Natural killer cell (primary cell): ENCODE measurements around the gene POLR3B. TPM values are rescaled to one million over a fixed set of nuclear protein-coding genes. Genes with fewer than 3 reads are reported as not detected.

Source experiments
- ATAC-seq, 3 donors: fragments of 150-1000 bp in 2 of 3; fragments of 200-7000 bp in 1 of 3; cut with Tn5 transposase; 1 replicate in 1 of 3; 2 replicates in 2 of 3; pipeline ENCODE4 v1.10.0; 2021; ENCODE audit warnings: mild to moderate bottlenecking in 2 of 3, moderate library complexity in 2 of 3
- DNase-seq, 2 donors: peaks; one replicate each; pipeline versions ENCODE4 v3.0.0 to v3.0.0-alpha.2; 2013 to 2021; ENCODE audit warnings: mixed read lengths in 1 of 2
- H3K27ac ChIP-seq: one replicate; pipeline ENCODE4 v1.5.1; 2013; ENCODE audit warnings: mild to moderate bottlenecking, low read length
- H3K27me3 ChIP-seq: one replicate; pipeline ENCODE4 v1.6.1; 2013; ENCODE audit warnings: low read length; ENCODE audit not compliant: control insufficient read depth, insufficient read depth
- H3K36me3 ChIP-seq: one replicate; pipeline ENCODE4 v1.6.1; 2013; ENCODE audit warnings: low read length; ENCODE audit not compliant: control insufficient read depth, insufficient read depth
- H3K4me1 ChIP-seq: one replicate; pipeline ENCODE4 v1.6.1; 2013; ENCODE audit warnings: low read length; ENCODE audit not compliant: control insufficient read depth, insufficient read depth
- H3K4me3 ChIP-seq: one replicate; pipeline ENCODE4 v1.5.1; 2013; ENCODE audit warnings: low read length
- H3K9me3 ChIP-seq: one replicate; pipeline ENCODE4 v1.6.1; 2013; ENCODE audit warnings: low read length; ENCODE audit not compliant: control insufficient read depth, insufficient read depth
- H3K27ac Mint-ChIP-seq, 2 donors: one replicate each; pipeline ENCODE4 v1.8.0; 2022; ENCODE audit warnings: mild to moderate bottlenecking in 2 of 2, mixed read lengths in 2 of 2, moderate library complexity in 1 of 2
- H3K27me3 Mint-ChIP-seq, 2 donors: one replicate each; pipeline ENCODE4 v1.8.0; 2022; ENCODE audit warnings: low read depth in 2 of 2, mixed read lengths in 2 of 2
- H3K36me3 Mint-ChIP-seq: one replicate; pipeline ENCODE4 v1.8.0; 2022; ENCODE audit warnings: mixed read lengths
- H3K4me1 Mint-ChIP-seq, 2 donors: one replicate each; pipeline ENCODE4 v1.8.0; 2022; ENCODE audit warnings: mixed read lengths in 2 of 2
- H3K4me3 Mint-ChIP-seq: one replicate; pipeline ENCODE4 v1.8.0; 2022; ENCODE audit warnings: mild to moderate bottlenecking, moderate library complexity, mixed read lengths
- H3K9me3 Mint-ChIP-seq, 2 donors: one replicate each; pipeline ENCODE4 v1.8.0; 2022; ENCODE audit warnings: mixed read lengths in 2 of 2
- CTCF ChIP-seq: fragments of 200-600 bp; IDR thresholded peaks from one replicate; pipeline ENCODE4 v1.8.0; 2022; ENCODE audit warnings: antibody characterized with exemption
- WGBS: methylation state at CpG from one replicate; pipeline ENCODE4 v1.1.7; 2013; ENCODE audit warnings: missing lambda C conversion rate; ENCODE audit not compliant: insufficient coverage; 5-methylcytosine and 5-hydroxymethylcytosine counted together
- intact Hi-C: fragments of 100-400 bp; cut with micrococcal nuclease; formaldehyde crosslinking; loops from one replicate; pipeline ENCODE4 v1.14.2; 2022
- total RNA-seq, 4 donors: library from RNA; stranded (reverse); fragments of 120-200 nt in 1 of 4; gene quantifications; one replicate each; pipeline versions ENCODE4 v1.2.3 to v1.2.4, GENCODE V29; 2013 to 2022

POLR3B gene
- total RNA-seq, 3 donors from 2014 or later (not counting 1 experiment from before 2014, with no cell fraction given), result 3.8 to 8.1 (median 5.4) TPM

DNA sequence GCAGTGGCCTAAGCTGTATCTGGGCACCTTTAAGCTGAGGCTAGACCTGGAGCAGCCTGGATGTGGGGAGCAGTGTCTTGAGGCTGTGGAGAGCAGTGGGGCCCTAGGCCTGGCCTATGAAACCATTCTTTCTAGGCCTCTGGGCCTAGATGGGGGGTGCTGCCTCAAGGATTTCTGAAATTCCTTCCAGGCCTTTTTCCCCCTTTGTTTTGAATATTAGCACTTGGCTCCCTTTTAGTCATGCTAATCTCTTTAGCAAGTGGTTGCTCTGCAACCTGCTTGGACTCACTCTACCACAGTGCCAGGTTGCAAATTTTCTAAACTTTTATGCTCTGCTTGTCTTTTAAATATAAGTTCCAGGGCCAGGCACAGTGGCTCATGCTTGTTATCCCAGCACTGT lies 183.7 kb downstream of the POLR3B start:
- no peak overlapping the region for H3K27ac Mint-ChIP-seq
- Histone ChIP-seq H3K9me3 (peaks cover 13% of the 10 kb centered on the region), H3K27me3 (no peaks in the 10 kb centered on the region), H3K4me1 (no peaks in the 10 kb centered on the region), H3K4me3 (no peak overlapping the region), H3K36me3 (no peaks in the 10 kb centered on the region), H3K27ac (no peak overlapping the region)
- H3K9me3 Mint-ChIP-seq, result peaks cover 6 to 9% of the 10 kb centered on the region in 2 donors
- no peaks in the 10 kb centered on the region for H3K4me1 Mint-ChIP-seq
- no peak overlapping the region for H3K4me3 Mint-ChIP-seq
- ATAC-seq (no peak), DNase-seq (no peak)
- no peak for TF ChIP-seq CTCF
- intact Hi-C loops, result no loop called here
- no peaks in the 10 kb centered on the region for H3K36me3 Mint-ChIP-seq
- peaks cover 8 to 27% of the 10 kb centered on the region in 2 donors for H3K27me3 Mint-ChIP-seq

- Mint-ChIP-seq H3K4me3 (no peak overlapping the region), H3K9me3 (peaks cover 4 to 8% of the 10 kb centered on the region in 2 donors), H3K27ac (no peak overlapping the region), H3K4me1 (no peaks in the 10 kb centered on the region), H3K36me3 (no peaks in the 10 kb centered on the region), H3K27me3 (peaks cover 14 to 27% of the 10 kb centered on the region in 2 donors)
- Histone ChIP-seq H3K4me3 (no peak overlapping the region), H3K4me1 (no peaks in the 10 kb centered on the region), H3K27me3 (no peaks in the 10 kb centered on the region), H3K9me3 (peaks cover 5% of the 10 kb centered on the region), H3K36me3 (no peaks in the 10 kb centered on the region), H3K27ac (no peak overlapping the region)
- ATAC-seq (no peak), DNase-seq (no peak)
- no peak for TF ChIP-seq CTCF
- 88% methylated on average over 9 of the region's 9 CpGs for WGBS
- intact Hi-C loops, result no loop called here
Measured at GRCh38 chr12:106551410-106551809, 193.9 kb downstream of the POLR3B start.

GRCh38 chr12:106552228-106552627 lies 194.7 kb downstream of the POLR3B start:
- DNase-seq, result no peak
- no peak for ATAC-seq
- WGBS, result no CpG with 5 or more reads among the region's 1 CpG
- no peak overlapping the region for H3K27ac Mint-ChIP-seq
- peaks cover 4 to 8% of the 10 kb centered on the region in 2 donors for H3K9me3 Mint-ChIP-seq
- Histone ChIP-seq H3K4me3 (no peak overlapping the region), H3K4me1 (no peaks in the 10 kb centered on the region), H3K36me3 (no peaks in the 10 kb centered on the region), H3K9me3 (peaks cover 5% of the 10 kb centered on the region), H3K27me3 (no peaks in the 10 kb centered on the region), H3K27ac (no peak overlapping the region)
- TF ChIP-seq CTCF, result no peak
- no peaks in the 10 kb centered on the region for H3K36me3 Mint-ChIP-seq
- peaks cover 18 to 35% of the 10 kb centered on the region in 2 donors for H3K27me3 Mint-ChIP-seq
- no peak overlapping the region for H3K4me3 Mint-ChIP-seq
- no peaks in the 10 kb centered on the region for H3K4me1 Mint-ChIP-seq
- intact Hi-C loops, result no loop called here

Other genes with a start within 250 kb of the POLR3B start
- gene NUAK1, start 218.8 kb upstream of the POLR3B start, total RNA-seq, result 10 to 100 TPM in 1 of 3 donors, 1 to 10 TPM in 2; 1.4 to 10.9 (median 3.4) TPM
- gene CKAP4, start 109.7 kb upstream of the POLR3B start, total RNA-seq, result 10 to 100 TPM in 1 of 3 donors, 1 to 10 TPM in 2; 2.0 to 19.4 (median 2.0) TPM
- gene TCP11L2, start 55.0 kb upstream of the POLR3B start, total RNA-seq, result 10 to 100 TPM; 68.8 to 97.7 (median 71.1) TPM
- gene RFX4, start 225.3 kb downstream of the POLR3B start, total RNA-seq, result not detected